Activated CD8-positive, alpha-beta memory T cell treated with anti-CD3 and anti-CD28 coated beads for 48 hours (primary cell): ENCODE results near the gene DAAM1.

Experiments used
- DNase-seq, 3 experiments: peaks; one replicate each; pipeline ENCODE4 v3.0.0-alpha.2; 2020; ENCODE audit warnings: low read depth in 2 of 3, low spot score in 2 of 3

The DAAM1 gene

GRCh38 chr14:59359431-59360124, 171.1 kb downstream of the DAAM1 start:
- DNase-seq, result no peak

GRCh38 chr14:59360233-59360632, 171.8 kb downstream of the DAAM1 start:
- DNase-seq, result no peak

- no peak for DNase-seq
These were observed 172.7 kb downstream of the DAAM1 start for GRCh38 chr14:59360923-59361794.

- DNase-seq, result no peak
These were observed 174.0 kb downstream of the DAAM1 start for GRCh38 chr14:59362513-59362912.

- DNase-seq, result no peak
These were observed 175.2 kb downstream of the DAAM1 start for GRCh38 chr14:59363531-59364226.

- DNase-seq, result no peak
These were observed 181.8 kb downstream of the DAAM1 start for GRCh38 chr14:59370158-59370742.

GRCh38 chr14:59371771-59372170, 183.3 kb downstream of the DAAM1 start:
- DNase-seq, result no peak

GRCh38 chr14:59374048-59374447, 185.6 kb downstream of the DAAM1 start:
- no peak for DNase-seq

GRCh38 chr14:59376686-59377085, 188.2 kb downstream of the DAAM1 start:
- DNase-seq, result no peak

- no peak for DNase-seq
These were observed 189.0 kb downstream of the DAAM1 start for GRCh38 chr14:59377491-59377890.

- no peak for DNase-seq
These were observed 189.6 kb downstream of the DAAM1 start for GRCh38 chr14:59377991-59378601.

GRCh38 chr14:59389936-59390335, 201.5 kb downstream of the DAAM1 start:
- DNase-seq, result no peak

GRCh38 chr14:59391388-59391787, 202.9 kb downstream of the DAAM1 start:
- no peak for DNase-seq

GRCh38 chr14:59394268-59394667, 205.8 kb downstream of the DAAM1 start:
- DNase-seq, result no peak

- DNase-seq, result no peak
These were observed 207.2 kb downstream of the DAAM1 start for GRCh38 chr14:59395672-59396071.

- DNase-seq, result no peak
These were observed 210.4 kb downstream of the DAAM1 start for GRCh38 chr14:59398841-59399240.

GRCh38 chr14:59406454-59407245, 218.2 kb downstream of the DAAM1 start:
- no peak for DNase-seq

- no peak for DNase-seq
These were observed 219.0 kb downstream of the DAAM1 start for GRCh38 chr14:59407246-59408010.

GRCh38 chr14:59415836-59416602, 227.6 kb downstream of the DAAM1 start:
- DNase-seq, result no peak
